Vagina (tissue), 2 donors: Measurements from ENCODE around the gene NRIP3. TPM values are rescaled to one million over a fixed set of nuclear protein-coding genes. Genes with fewer than 3 reads are reported as not detected.

Source experiments
- DNase-seq, 2 donors: peaks; one replicate each; pipeline ENCODE4 v3.0.0-alpha.2; 2017; ENCODE audit errors: extremely low spot score in 2 of 2
- H3K27ac ChIP-seq: fragments of 200-600 bp; sonication (generic); one replicate; pipeline ENCODE4 v1.5.1; 2019
- H3K27me3 ChIP-seq: fragments of 200-600 bp; sonication (generic); one replicate; pipeline ENCODE4 v1.5.1; 2019
- H3K36me3 ChIP-seq, 2 donors: fragments of 200-600 bp; sonication (generic); one replicate each; pipeline ENCODE4 v1.5.1; 2017 to 2019
- H3K4me1 ChIP-seq: fragments of 200-600 bp; sonication (generic); one replicate; pipeline ENCODE4 v1.5.1; 2019
- H3K4me3 ChIP-seq, 2 donors: fragments of 200-600 bp; sonication (generic); 1 replicate in 1 of 2; 2 replicates in 1 of 2; pipeline ENCODE4 v1.5.1; 2016 to 2019
- H3K9me3 ChIP-seq: fragments of 200-600 bp; sonication (generic); one replicate; pipeline ENCODE4 v1.5.1; 2019
- POLR2A ChIP-seq, 2 donors: fragments of 450-650 bp; IDR thresholded peaks; one replicate each; pipeline ENCODE4 v1.6.1; 2017; ENCODE audit warnings: antibody characterized with exemption in 2 of 2, mild to moderate bottlenecking in 2 of 2, moderate library complexity in 2 of 2
- POLR2AphosphoS5 ChIP-seq, 2 donors: sonication (generic); formaldehyde crosslinking; IDR thresholded peaks; one replicate each; pipeline ENCODE4 v1.9.0; 2017; ENCODE audit warnings: antibody characterized with exemption in 2 of 2, mild to moderate bottlenecking in 2 of 2, low read depth in 1 of 2; ENCODE audit not compliant: insufficient read depth in 1 of 2
- intact Hi-C: fragments of 100-400 bp; cut with DNase I; formaldehyde crosslinking; loops from one replicate; pipeline ENCODE4 v1.15.1; 2023
- total RNA-seq: library from RNA; depleted of rRNA; stranded (reverse); fragments of >200 nt; gene quantifications from one replicate; pipeline ENCODE4 v1.2.3, GENCODE V29; 2016
- TF ChIP-seq, protein P1 (sequence below), 3 experiments: fragments of 450-650 bp in 2 of 3; fragments of 200-600 bp in 1 of 3; sonication (generic) in 1 of 3; IDR thresholded peaks; one replicate each; pipeline ENCODE4 v1.5.1; 2017 to 2019; ENCODE audit warnings: antibody characterized with exemption in 3 of 3, mild to moderate bottlenecking in 2 of 3, moderate library complexity in 2 of 3

Gene NRIP3
- total RNA-seq, 1 donor from 2014 or later, result 1.2 TPM

DNA sequence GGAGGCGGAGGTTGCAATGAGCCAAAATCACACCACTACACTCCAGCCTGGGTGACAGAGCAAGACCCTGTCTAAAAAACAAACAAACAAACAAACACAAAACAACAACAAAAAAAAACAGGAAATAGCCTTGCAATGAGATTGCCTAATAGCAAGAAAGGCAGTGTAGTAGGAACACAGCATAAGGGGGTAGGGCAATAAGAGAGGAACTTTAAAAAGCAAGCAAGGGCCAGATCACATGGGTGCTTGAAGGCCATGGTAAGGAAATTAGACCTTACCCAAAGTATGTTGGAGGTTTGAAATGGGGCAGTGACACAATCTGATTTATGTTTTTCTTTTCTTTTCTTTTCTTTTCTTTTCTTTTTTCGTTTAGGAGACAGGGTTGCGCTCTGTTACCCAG is 34.7 kb upstream of the NRIP3 start:
- no peaks in the 10 kb centered on the region for H3K9me3 ChIP-seq
- TF ChIP-seq POLR2A (IDR thresholded peaks at IDR 0.05) (no peak), POLR2AphosphoS5 (IDR thresholded peaks at IDR 0.05; ENCODE audit: insufficient read depth in 1 of 2, low read depth in 1 of 2) (no peak)
- TF ChIP-seq, protein P1, sequence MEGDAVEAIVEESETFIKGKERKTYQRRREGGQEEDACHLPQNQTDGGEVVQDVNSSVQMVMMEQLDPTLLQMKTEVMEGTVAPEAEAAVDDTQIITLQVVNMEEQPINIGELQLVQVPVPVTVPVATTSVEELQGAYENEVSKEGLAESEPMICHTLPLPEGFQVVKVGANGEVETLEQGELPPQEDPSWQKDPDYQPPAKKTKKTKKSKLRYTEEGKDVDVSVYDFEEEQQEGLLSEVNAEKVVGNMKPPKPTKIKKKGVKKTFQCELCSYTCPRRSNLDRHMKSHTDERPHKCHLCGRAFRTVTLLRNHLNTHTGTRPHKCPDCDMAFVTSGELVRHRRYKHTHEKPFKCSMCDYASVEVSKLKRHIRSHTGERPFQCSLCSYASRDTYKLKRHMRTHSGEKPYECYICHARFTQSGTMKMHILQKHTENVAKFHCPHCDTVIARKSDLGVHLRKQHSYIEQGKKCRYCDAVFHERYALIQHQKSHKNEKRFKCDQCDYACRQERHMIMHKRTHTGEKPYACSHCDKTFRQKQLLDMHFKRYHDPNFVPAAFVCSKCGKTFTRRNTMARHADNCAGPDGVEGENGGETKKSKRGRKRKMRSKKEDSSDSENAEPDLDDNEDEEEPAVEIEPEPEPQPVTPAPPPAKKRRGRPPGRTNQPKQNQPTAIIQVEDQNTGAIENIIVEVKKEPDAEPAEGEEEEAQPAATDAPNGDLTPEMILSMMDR (IDR thresholded peaks at IDR 0.05), result no peak
- no peak for DNase-seq
- no peak overlapping the region for H3K27ac ChIP-seq
- H3K4me1 ChIP-seq, result no peaks in the 10 kb centered on the region
- H3K27me3 ChIP-seq, result no peaks in the 10 kb centered on the region
- H3K36me3 ChIP-seq, result no peaks in the 10 kb centered on the region
- intact Hi-C loops, result no loop called here
- no peak overlapping the region for H3K4me3 ChIP-seq

DNA sequence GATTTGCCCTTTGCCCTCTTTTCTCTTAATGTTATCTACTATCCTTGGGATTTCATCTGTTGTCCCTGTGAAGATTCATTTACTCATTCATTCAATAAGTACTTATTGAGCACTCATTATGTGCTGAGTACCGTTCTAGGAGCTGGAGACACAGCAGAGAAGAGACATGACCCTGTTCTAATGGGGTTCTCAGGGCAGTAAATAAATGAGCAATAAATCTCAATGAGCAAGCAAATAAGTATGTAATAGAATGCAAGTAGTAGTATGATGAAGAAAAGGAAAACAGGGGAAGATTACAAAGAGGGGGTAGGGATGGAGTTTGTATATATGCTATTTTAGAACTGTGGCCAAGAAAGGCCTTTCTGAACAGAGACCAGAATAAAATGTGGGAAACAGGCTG is 34.2 kb upstream of the NRIP3 start:
- Histone ChIP-seq H3K27ac (no peak overlapping the region), H3K27me3 (no peaks in the 10 kb centered on the region), H3K4me3 (no peak overlapping the region), H3K36me3 (no peaks in the 10 kb centered on the region), H3K9me3 (no peaks in the 10 kb centered on the region), H3K4me1 (no peaks in the 10 kb centered on the region)
- no peak for TF ChIP-seq POLR2A (IDR thresholded peaks at IDR 0.05)
- no peak for TF ChIP-seq POLR2AphosphoS5 (IDR thresholded peaks at IDR 0.05; ENCODE audit: insufficient read depth in 1 of 2, low read depth in 1 of 2)
- intact Hi-C loops, result no loop called here
- no peak for DNase-seq

DNA sequence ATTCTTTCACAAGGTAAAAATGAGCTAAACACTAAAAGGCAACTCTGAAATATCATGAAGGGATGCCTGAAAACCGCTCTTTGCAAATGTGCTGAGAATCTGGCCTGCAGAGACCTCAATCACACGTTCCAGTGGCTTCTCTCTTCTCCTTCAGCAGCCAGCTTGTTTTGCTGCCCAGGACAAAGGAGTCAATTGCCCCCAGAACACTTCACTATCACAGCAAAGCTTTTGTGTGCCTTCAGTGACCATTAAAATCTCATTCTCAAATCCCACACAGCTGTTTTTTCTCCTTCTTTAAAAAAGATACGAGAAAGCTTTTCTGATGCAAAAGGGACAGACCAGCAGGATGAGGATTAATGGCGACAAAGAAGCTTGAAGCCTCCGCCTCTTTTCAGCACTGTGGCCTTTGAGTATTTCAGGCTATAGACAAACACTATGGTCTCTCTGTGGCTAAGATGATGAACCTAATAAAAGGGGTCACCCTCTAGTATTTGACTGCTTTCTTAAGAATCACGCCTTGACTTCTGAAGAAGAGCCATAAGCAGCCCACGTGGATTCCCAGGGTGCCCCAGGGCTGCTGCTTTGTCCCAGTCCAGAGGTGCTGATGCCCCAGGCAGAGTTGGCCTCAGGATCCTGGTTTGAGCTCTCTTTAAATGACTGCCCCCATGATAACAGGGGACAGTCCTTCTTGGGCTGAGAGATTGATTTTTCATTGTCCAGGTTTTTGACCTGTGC is 33.4 kb upstream of the NRIP3 start:
- no peaks in the 10 kb centered on the region for H3K4me1 ChIP-seq
- no peaks in the 10 kb centered on the region for H3K36me3 ChIP-seq
- no peak overlapping the region for H3K27ac ChIP-seq
- no peaks in the 10 kb centered on the region for H3K9me3 ChIP-seq
- intact Hi-C loops, result no loop called here
- no peak for DNase-seq
- TF ChIP-seq POLR2AphosphoS5 (IDR thresholded peaks at IDR 0.05; ENCODE audit: insufficient read depth in 1 of 2, low read depth in 1 of 2), result no peak
- no peak for TF ChIP-seq POLR2A (IDR thresholded peaks at IDR 0.05)
- TF ChIP-seq, protein P1 (IDR thresholded peaks at IDR 0.05), result no peak
- no peak overlapping the region for H3K4me3 ChIP-seq
- H3K27me3 ChIP-seq, result no peaks in the 10 kb centered on the region

DNA sequence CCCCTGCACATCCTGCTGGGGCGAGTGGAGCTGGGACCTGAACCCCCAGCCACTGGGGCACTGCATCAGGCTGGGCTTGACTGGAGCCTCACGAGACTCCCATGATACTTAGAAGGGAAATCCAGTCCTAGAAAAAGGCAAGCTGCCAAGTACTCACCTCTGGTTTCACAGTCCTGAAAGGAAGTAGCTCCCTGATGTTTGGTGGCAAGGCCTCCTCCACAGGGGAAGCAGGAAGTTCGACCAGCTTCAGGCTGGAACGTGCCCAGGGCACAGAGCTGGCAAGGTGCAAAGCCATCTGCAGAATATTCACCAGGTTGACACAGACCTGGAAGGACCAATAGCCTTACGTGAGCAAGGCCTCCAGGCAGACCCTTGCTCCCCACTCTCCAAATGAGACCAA is 26.8 kb upstream of the NRIP3 start:
- H3K4me3 ChIP-seq, result no peak overlapping the region
- no peaks in the 10 kb centered on the region for H3K4me1 ChIP-seq
- no peaks in the 10 kb centered on the region for H3K27me3 ChIP-seq
- no peaks in the 10 kb centered on the region for H3K36me3 ChIP-seq
- intact Hi-C loops, result no loop called here
- H3K27ac ChIP-seq, result no peak overlapping the region
- no peaks in the 10 kb centered on the region for H3K9me3 ChIP-seq
- TF ChIP-seq POLR2AphosphoS5 (IDR thresholded peaks at IDR 0.05; ENCODE audit: insufficient read depth in 1 of 2, low read depth in 1 of 2), result no peak
- DNase-seq, result no peak

DNA sequence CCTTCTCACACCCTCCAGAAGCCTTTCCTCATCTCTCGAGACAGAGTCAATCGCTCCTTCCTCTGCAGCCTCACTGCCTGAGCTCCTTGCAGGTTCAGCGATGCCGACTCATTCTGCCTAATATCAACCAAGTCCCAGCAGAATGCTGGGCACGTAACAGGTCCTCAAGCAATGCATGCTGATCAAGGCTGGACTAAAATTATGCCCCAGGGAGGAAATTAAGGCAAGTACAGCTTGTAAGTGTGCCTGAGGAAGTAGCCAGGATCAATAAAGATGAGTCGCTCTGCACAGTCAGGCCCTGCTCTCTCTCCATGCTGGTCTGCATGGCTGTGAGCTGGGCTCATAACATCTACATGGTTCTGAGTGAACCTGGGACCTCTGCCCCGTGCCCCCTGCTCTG is 25.6 kb upstream of the NRIP3 start:
- intact Hi-C loops, result no loop called here
- TF ChIP-seq POLR2AphosphoS5 (IDR thresholded peaks at IDR 0.05; ENCODE audit: insufficient read depth in 1 of 2, low read depth in 1 of 2), result no peak
- TF ChIP-seq POLR2A (IDR thresholded peaks at IDR 0.05), result no peak
- TF ChIP-seq, protein P1 (IDR thresholded peaks at IDR 0.05), result no peak
- Histone ChIP-seq H3K9me3 (no peaks in the 10 kb centered on the region), H3K4me3 (no peak overlapping the region), H3K36me3 (no peaks in the 10 kb centered on the region), H3K27me3 (no peaks in the 10 kb centered on the region), H3K27ac (no peak overlapping the region), H3K4me1 (no peaks in the 10 kb centered on the region)
- no peak for DNase-seq

DNA sequence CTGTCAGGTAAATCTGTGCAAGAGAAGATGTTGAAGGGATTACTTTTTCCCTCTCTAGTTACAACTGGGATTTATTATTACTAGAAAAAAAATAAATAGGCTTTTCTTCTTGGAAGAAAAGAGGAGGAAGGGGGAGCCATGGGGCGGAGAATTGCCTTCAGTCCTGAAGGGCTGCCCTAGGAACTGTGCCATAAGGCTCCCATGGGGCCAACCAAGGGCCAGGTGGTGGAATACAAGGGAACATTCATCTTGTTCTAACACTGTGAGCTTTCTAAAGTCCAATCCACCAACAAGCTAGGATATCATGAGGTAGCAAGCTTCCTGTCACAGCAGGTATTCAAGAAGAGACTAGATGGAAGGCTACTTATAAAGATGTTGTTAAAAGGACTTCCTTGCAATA is 24.8 kb upstream of the NRIP3 start:
- no peak overlapping the region for H3K27ac ChIP-seq
- H3K27me3 ChIP-seq, result no peaks in the 10 kb centered on the region
- TF ChIP-seq POLR2AphosphoS5 (IDR thresholded peaks at IDR 0.05; ENCODE audit: insufficient read depth in 1 of 2, low read depth in 1 of 2), result no peak
- TF ChIP-seq, protein P1 (IDR thresholded peaks at IDR 0.05), result no peak
- H3K4me1 ChIP-seq, result no peaks in the 10 kb centered on the region
- no peak for DNase-seq
- no peaks in the 10 kb centered on the region for H3K36me3 ChIP-seq
- no peak overlapping the region for H3K4me3 ChIP-seq
- H3K9me3 ChIP-seq, result no peaks in the 10 kb centered on the region
- intact Hi-C loops, result no loop called here
